Brain microvascular endothelial cell (primary cell): ENCODE data around the gene MRPL28.
"Not testable (repeated sequence)": the region's sequence is repeated elsewhere in the genome, so short reads cannot be mapped to it uniquely, and the experiment has no call there.

Experiments
- DNase-seq: peaks from one replicate; pipeline ENCODE4 v3.0.0-alpha.2; 2020
- H3K27ac ChIP-seq: fragments of 250-450 bp; sonication (Bioruptor Pico); 2 replicates; pipeline ENCODE4 v1.5.1; 2020; ENCODE audit warnings: mild to moderate bottlenecking, moderate library complexity
- H3K27me3 ChIP-seq: fragments of 250-450 bp; sonication (Bioruptor Pico); replicated peaks from 2 replicates; pipeline ENCODE4 v1.5.1; 2020; ENCODE audit warnings: mild to moderate bottlenecking
- H3K36me3 ChIP-seq: fragments of 250-450 bp; sonication (Bioruptor Pico); replicated peaks from 2 replicates; pipeline ENCODE4 v1.5.1; 2020; ENCODE audit warnings: mild to moderate bottlenecking
- H3K4me3 ChIP-seq: 2 replicates; pipeline ENCODE4 v1.5.1; 2011; ENCODE audit warnings: low read depth, mild to moderate bottlenecking, control low read depth, low read length, moderate library complexity
- CTCF ChIP-seq: IDR thresholded peaks from 2 replicates; pipeline ENCODE4 v1.5.1; 2011; ENCODE audit warnings: low read depth, mild to moderate bottlenecking, moderate library complexity, low read length, control low read depth, inconsistent platforms; ENCODE audit errors: missing control alignments
- in situ Hi-C: cut with HindIII; loops from 2 replicates; pipeline ENCODE4 v1.10.0; 2017; ENCODE audit warnings: low sequenced_read_pairs, low pct_ligation_motif_present

The MRPL28 gene

GRCh38 chr16:350203-350602 lies 20.1 kb downstream of the MRPL28 start:
- no peak for DNase-seq
- Histone ChIP-seq H3K27me3 (no peaks in the 10 kb centered on the region), H3K27ac (no peak overlapping the region), H3K4me3 (no peak overlapping the region), H3K36me3 (peaks cover under 1% of the 10 kb centered on the region)
- in situ Hi-C loops, result no loop called here
- no peak for TF ChIP-seq CTCF

GRCh38 chr16:349211-349610 lies 21.1 kb downstream of the MRPL28 start:
- H3K4me3 ChIP-seq, result no peak overlapping the region
- no peak for TF ChIP-seq CTCF
- no peak overlapping the region for H3K27ac ChIP-seq
- no peak for DNase-seq
- peaks cover 9% of the 10 kb centered on the region for H3K36me3 ChIP-seq
- no peaks in the 10 kb centered on the region for H3K27me3 ChIP-seq
- in situ Hi-C loops, result no loop called here

GRCh38 chr16:348495-348894 lies 21.8 kb downstream of the MRPL28 start:
- in situ Hi-C loops, H3K27me3 ChIP-seq, H3K36me3 ChIP-seq, H3K27ac ChIP-seq, DNase-seq, H3K4me3 ChIP-seq: not testable (repeated sequence)

- Histone ChIP-seq H3K27me3 (no peaks in the 10 kb centered on the region), H3K27ac (no peak overlapping the region), H3K36me3 (peaks cover 9% of the 10 kb centered on the region), H3K4me3 (no peak overlapping the region)
- TF ChIP-seq CTCF, result no peak
- in situ Hi-C loops, result no loop called here
- no peak for DNase-seq
Observed at GRCh38 chr16:347203-347602, 23.1 kb downstream of the MRPL28 start.

- in situ Hi-C loops, result no loop called here
- no peak overlapping the region for H3K27ac ChIP-seq
- H3K36me3 ChIP-seq, result peaks cover 9% of the 10 kb centered on the region
- no peak for DNase-seq
- TF ChIP-seq CTCF, result no peak
- no peak overlapping the region for H3K4me3 ChIP-seq
- H3K27me3 ChIP-seq, result no peaks in the 10 kb centered on the region
Observed at GRCh38 chr16:346587-346986, 23.8 kb downstream of the MRPL28 start.

GRCh38 chr16:345772-346171 lies 24.6 kb downstream of the MRPL28 start:
- in situ Hi-C loops, result no loop called here
- no peak for DNase-seq
- H3K4me3 ChIP-seq, result no peak overlapping the region
- no peak overlapping the region for H3K27ac ChIP-seq
- peaks cover 9% of the 10 kb centered on the region for H3K36me3 ChIP-seq
- no peaks in the 10 kb centered on the region for H3K27me3 ChIP-seq
- no peak for TF ChIP-seq CTCF
